GM18505 (cell line): Measurements from ENCODE around the gene ATR.

Experiments
- ATAC-seq: cut with Tn5 transposase; IDR thresholded peaks from one replicate; pipeline ENCODE4 v1.9.1; 2021; ENCODE audit not compliant: unreplicated experiment
- POLR2A ChIP-seq: IDR thresholded peaks from 4 replicates; pipeline ENCODE4 v1.6.1; 2011; ENCODE audit warnings: borderline replicate concordance; ENCODE audit not compliant: insufficient read depth, insufficient read length; ENCODE audit errors: extremely low read depth

Gene ATR

DNA sequence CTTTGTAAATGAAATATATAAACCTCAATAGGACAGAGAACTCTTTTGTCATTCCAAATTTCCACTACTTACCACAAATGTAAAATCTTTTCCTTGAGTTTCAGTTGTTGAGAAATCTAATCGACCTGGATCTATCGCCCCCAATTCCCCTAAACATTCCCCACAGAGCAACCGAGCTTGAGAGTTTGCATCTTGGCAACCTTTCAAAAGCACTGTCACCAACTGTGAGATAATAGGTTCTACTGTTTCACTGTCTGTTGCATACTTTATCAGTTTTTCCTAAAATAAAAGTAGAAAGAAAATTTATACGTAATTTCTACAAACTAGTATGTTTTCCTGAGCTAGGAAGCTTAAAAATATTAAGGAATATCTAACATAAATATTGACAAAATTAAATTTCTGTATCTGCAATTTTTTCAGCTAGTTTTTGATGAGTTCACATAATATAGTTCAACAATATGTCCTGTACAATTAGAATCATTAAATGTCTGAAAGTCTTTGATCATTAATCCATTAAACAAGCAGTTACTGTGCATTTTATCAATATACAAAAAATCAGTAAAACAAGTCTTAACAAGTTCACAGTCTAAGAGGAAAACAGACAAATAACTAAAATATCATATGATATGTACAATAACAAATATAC is 54.5 kb downstream of the ATR start:
- no peak for ATAC-seq

DNA sequence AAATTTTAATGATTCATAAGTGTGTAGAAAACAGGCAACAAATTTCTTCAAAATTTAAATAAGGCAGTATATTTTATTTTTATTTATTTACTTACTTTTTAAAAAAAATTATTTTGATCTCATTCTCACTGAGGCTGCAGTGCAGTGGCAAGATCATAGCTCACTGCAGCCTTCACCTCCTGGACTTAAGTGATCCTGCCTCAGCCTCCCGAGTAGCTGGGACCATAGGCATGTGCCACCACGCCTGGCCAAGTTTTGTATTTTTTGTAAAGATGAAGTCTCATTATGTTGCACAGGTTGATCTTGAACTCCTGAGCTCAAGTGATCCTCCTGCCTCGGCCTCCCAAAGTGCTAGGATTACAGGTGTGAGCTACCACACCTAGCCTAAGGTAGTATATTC is 69.5 kb downstream of the ATR start:
- ATAC-seq: no peak

More for the DNA sequence above, 54.5 kb downstream of the ATR start:
- no peak for TF ChIP-seq POLR2A

DNA sequence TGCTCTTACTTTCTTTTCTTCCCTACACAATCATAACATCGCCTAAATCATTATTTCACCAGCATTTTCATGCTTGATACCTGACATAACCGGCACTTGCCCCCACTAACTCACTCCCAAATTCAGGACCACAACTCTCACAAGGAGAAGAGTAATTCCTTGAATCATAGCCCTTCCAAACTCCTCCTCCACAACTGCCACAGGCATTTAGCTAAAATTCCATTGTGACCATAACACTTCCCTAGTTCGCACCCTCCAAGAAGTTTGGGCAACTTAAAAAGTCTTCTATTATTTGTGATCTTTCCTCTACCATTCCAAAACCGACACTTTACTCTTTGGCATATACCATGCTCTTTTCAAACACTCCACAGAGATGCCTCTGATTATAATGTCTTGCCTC is 71.3 kb downstream of the ATR start:
- TF ChIP-seq POLR2A: no peak
- ATAC-seq: no peak

More for the DNA sequence above, 69.5 kb downstream of the ATR start:
- no peak for TF ChIP-seq POLR2A

DNA sequence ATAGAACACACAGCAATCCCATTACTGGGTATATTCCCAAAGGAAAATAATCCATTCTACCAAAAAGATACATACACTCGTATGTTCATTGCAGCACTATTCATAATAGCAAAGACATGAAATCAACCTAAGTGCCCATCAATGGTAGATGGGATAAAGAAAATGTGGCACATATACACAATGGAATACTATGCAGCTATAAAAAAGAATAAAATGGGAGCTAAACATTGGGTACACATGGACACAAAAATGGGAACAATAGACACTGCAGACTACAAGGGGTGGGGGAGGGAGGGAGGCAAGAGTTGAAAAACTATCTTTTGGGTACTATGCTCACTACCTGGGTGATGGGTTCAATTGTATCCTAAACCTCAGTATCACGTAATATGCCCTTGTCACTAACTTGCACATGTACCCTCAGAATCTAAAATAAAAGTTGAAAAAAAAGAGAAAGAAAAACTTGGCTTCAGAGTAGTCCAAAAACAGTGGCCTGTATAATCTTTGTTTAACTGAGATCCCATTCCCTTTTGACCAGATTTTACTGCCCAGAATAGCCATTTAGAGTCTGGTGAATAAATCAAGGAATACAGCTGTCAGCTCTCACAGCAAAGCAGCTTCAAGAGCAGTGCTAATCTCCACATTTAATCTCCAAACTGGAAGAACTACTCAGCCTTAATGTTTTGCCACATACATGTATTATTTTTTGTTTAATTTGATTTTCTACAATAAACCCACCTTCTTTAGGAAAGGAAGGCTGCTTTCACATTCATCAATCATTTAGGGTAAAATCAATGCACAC is 76.1 kb downstream of the ATR start:
- TF ChIP-seq POLR2A: no peak
- no peak for ATAC-seq

DNA sequence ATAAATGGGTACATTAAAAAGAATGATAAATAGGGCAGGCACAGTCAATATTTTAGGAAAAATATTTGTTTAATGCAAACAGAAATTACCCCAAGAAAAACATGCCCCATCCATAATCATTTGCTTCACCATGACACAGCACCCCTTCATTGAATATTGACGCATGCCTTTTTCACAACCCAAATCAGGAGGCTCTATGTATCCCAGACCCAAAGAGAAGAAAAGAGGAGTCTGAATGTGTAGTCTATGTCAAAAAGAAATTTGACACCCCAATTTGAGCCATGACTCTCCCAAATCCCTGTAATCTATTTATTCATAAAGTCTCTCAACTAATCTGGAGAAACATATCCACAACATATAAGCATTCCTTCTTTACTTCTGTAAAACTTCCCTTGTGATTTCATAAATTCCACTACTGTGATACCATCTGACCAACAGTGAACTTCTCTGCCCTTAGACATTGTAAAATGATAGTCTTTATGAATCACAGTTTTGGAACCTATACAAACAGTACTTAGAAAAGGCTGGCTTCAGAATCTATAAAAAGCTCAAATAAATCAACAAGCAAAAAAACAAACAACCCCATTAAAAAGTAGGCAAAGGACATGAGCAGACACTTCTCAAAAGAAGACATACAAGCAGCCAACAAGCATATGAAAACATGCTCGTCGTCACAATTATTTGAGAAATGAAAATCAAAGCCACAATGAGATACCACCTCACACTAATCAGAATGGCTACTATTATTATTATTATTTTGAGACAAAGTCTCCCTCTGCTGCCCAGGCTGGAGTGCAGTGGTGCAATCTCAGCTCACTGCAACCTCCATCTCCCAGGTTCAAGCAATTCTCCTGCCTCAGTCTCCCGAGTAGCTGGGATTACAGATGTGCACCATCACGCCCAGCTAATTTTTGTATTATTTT is 77.3 kb downstream of the ATR start:
- no peak for ATAC-seq
- no peak for TF ChIP-seq POLR2A

DNA sequence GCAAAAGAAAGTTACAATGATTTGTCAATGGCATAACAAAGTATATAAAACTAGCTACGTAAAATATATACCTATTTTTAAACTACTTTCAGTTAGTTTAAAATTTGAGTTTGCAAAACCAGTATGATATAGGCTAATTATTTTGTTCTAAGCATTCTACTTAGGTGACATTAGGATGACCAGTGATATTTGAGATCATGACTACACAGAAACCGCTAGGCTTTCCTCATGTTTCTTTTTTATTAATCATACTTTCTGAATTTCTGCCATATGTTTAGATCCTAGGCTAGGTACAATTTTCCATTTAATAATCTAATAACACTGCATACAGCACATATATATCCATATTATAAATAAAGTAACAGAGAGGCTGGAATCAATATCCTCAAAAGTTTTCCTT is 78.3 kb downstream of the ATR start:
- no peak for ATAC-seq
- no peak for TF ChIP-seq POLR2A

DNA sequence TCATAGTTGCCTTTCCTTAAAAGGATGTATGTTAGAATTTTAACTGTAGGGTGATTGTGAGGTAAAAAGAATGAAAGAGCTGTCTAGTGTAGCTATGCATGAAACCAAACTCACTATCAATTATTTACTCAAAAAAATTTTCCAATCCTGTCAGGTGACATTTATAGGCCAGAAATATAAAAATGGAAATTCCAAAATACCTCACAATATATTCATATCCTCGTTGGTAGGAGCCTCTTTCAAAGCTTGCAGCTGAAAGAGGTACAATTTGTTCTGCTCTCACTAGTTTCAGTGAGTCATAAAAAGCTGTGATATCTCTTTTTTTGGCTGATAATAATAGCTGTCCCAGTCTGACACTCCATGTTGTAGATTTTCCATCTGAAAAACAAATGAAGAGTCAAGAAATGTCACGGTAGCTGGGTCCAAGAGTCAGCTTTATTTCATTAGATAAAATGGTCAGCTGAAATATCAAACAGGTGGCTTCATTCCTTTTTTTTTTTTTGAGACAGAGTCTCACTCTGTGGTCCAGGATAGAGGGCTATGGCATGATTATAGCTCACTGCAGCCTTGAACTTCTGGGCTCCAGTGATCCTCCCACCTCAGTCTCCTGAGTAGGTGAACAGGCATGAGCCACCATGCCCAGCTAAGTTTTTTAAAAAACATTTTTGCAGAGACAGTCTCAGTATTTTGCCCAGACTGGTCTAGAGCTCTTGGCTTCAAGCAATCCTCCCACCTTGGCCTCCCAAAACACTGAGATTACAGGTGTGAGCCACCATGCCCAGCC is 79.9 kb downstream of the ATR start:
- no peak for TF ChIP-seq POLR2A
- no peak for ATAC-seq

DNA sequence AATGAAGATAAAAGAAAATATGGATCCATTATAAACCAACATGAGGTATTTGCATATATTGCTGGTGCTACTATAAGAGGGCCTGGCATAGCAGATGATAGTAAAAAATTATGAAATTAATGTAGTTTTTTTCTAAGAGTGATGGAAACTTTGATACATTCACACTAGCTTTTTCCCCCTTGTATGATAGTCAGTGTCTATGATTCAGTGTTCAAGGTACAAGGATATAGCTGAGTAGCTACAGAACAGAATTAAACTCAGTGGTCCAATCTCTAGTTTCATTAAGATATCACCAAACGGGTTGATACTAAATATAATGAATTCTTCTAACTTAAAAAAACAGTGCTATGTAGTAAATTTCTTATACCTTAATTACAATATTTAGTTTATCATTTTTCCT is 80.8 kb downstream of the ATR start:
- no peak for TF ChIP-seq POLR2A
- no peak for ATAC-seq

DNA sequence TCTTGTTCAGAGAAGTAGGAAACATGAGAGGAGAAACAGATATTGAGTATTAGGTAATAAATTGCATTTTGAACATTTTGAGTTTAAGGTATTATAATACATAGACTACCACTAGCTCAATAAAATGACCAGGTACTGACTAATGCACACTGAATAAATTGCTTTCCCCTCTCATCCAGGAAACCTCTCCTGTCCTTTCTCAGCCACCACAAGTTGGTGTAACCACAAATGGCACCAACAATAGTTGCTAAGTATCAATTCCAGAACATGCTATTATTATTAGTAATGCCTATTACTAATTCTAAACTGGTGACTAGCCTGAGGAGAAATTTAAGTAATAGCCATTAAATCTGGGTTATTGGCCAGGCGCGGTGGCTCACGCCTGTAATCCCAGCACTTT is 83.4 kb downstream of the ATR start:
- no peak for TF ChIP-seq POLR2A
- no peak for ATAC-seq

DNA sequence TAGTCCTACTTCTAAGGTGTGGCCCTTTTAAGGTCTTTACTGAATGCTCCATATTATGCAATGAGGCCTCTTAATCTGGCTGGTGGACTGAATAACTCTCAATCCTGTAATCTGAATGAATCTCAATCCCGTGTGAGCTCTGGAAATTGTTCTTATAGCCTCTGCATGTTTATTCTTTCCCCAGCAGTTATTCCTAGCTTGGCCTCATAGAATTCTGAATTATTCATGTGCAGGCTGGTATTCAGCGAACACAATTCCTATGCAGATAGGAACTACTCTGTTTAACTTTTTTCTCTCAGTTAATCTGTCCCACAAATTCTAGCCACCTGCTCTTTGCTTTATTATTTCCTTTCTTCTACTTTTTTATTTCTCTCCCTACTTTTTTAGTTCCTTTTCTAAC is 86.3 kb downstream of the ATR start:
- no peak for ATAC-seq
- no peak for TF ChIP-seq POLR2A

DNA sequence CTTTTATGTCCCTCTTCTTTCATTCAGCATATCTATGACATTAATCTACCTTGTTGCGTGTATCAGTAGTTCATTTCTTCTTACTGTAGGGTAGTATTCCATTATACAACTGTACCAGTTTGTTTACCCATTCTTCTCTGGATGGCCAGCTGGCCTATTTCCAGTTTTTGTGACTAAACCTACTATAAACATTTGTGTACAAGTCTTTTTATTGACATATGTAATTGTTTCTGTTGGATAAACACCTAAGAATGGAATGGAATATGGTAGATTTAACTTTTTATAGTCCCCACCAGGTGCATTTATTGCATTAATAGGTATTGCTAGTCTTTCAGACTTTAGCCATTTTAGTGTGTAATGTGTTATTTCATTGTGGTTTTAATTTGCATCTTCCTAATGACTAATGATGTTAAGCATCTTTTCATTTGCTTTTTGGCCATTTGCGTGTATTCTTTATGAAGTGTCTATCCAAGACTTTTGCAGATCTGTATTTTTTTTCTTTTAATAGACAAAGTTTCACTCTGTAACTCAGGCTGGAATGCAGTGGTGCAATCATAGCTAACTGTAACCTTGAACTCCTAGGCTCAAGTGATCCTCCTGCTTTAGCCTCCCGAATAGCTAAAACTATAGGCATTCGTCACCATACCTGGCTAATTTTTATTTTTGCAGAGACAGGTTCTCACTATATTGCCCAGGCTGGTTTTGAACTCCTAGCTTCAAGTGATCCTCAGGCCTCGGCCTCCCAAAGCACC is 88.8 kb downstream of the ATR start:
- no peak for ATAC-seq
- TF ChIP-seq POLR2A: no peak

DNA sequence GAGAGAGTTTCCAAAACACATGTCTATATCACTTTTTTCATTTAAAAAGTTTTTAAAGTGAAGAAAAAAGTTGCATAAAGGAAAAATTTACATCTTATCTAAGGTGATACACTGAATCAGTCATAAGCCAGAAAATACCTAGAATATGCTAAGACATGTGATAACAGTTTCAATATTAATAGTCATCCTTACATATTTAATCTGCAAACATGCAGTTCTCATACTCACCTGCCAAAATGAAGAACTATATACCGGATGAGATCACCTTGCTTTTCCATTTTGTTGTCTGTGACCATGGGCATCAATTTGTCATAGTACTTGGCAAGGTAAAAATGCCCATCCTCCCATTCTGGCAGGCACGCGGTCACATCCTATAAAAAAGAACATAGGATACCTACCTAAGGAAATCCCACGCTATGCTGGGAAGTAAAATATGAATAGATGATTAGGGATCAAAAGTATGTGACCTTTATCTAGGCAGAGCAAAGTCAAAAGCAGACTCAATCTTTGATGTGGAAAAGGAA is 93.6 kb downstream of the ATR start:
- no peak for TF ChIP-seq POLR2A
- ATAC-seq: no peak
